ENCODE data around the gene TMEM80.
A peak's percentile ranks its signal among the peaks of the same experiment; 100 is the strongest.
"Not testable (repeated sequence)": the region's sequence is repeated elsewhere in the genome, so short reads cannot be mapped to it uniquely, and the experiment has no call there.

Gene TMEM80
- 2.8 to 11.2 reads per million in 2 donors for total RNA-seq

- DNase-seq, result peak; percentile 92 to 98 (median 97)
Observed at GRCh38 chr11:695538-696248, at the start of gene TMEM80. TMEM80 (plus strand) TSS chr11:695816; CDS start chr11:695828, 12 bp downstream.

- no peak for DNase-seq
Observed at GRCh38 chr11:646214-646613, 49.4 kb upstream of the TMEM80 start.

DNA sequence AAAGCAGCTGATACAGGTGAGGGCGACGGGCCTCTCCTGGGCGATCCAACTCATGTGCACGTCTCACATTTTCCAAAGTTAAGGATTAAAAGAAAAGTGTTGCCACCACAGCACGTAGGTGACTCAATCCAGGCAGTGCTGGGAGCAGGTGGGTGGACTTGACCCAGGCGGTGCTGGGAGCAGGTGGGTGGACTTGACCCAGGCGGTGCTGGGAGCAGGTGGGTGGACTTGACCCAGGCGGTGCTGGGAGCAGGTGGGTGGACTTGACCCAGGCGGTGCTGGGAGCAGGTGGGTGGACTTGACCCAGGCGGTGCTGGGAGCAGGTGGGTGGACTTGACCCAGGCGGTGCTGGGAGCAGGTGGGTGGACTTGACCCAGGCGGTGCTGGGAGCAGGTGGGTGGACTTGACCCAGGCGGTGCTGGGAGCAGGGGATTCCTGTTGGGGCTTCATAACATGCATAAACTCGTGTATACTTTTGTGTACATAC, 47.9 kb upstream of the TMEM80 start:
- DNase-seq, result not testable (repeated sequence)

DNA sequence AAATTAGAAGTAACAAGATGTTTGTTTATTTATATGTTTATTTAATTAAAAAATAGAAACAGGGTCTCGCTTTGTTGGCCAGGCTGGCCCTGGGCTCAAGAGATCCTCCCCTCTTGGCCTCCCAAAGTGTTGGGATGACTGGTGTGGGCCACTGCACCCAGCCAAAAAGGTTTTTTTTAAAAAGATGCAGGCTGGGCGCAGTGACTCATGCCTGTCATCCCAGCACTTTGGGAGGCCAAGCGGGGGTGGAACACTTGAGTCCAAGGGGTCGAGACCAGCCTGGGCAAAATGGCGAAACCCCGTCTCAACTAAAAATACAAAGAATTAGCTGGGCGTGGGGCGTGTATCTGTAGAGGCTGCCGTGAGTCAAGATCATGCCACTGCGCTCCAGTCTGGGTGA, 45.1 kb upstream of the TMEM80 start:
- no peak for DNase-seq

DNA sequence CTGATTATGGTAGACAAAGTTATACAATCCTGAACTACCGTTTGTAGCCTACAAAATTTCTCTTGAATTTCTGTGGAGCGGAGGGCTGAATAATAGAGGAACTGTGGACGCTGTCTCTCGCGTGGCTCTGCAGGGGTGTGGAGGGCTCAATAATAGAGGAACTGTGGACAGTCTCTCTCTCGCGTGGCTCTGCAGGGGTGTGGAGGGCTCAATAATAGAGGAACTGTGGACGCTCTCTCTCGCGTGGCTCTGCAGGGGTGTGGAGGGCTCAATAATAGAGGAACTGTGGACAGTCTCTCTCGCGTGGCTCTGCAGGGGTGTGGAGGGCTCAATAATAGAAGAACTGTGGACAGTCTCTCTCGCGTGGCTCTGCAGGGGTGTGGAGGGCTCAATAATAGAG, 42.5 kb upstream of the TMEM80 start:
- DNase-seq, result not testable (repeated sequence)

GRCh38 chr11:653837-654236, 41.8 kb upstream of the TMEM80 start:
- DNase-seq, result no peak

- not testable (repeated sequence) for DNase-seq
Observed at GRCh38 chr11:654444-654843, 41.2 kb upstream of the TMEM80 start.

DNA sequence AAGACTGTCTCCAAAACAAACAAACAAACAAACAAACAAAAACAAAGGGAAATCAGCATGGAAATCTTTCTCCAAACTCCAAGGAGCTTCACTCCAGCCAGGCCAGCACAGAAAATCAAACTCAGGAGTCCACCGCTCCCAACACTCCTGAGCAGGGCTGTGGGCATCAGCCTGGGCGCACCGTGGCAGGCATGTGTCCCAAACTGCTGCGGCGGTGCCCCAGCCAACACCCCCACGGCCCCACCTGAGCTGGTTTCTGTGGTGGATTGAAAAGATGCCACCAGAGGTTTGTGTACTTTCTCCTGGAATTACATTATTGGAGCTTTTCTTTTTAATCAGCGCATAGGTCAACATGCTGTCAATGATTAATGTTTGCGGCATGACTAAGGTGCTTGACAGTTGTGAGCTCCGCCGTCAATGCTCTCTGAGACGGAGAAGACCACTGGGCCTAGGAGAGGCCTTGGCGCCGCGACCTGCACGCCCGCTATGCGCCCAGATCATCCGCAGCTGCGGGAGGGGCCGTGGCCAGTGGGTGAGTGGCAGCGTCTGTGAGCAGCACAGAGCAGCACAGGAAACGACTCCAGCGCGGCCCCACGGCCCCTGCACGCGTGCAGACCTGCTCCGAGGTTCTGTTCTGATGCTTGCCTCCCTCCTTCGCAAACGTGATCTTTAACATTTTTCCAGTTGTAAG, 40.4 kb upstream of the TMEM80 start:
- no peak for DNase-seq

GRCh38 chr11:656426-656825, 39.2 kb upstream of the TMEM80 start:
- DNase-seq, result no peak

- DNase-seq, result no peak
Observed at GRCh38 chr11:656866-657265, 38.8 kb upstream of the TMEM80 start.

DNA sequence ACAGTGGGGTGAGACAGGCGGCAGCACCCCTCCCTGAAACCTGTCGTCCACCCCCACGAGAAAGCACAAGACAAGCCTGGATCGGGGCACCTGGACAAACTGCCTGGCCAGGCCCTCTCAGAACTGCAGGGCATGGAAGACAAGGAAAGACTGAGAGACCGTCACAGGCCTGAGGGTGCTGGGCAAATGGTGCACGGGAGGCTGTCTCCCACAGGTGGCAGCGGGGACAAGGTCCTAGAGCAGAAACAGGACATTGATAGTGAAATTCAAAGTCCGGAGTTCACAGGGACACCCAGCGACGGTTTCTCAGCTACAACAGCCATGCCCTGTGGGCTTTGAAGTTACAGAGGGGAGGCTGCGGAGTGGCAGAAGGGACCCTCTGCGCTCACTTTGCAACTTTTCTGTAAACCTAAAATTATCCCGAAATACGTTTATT, 37.9 kb upstream of the TMEM80 start:
- DNase-seq, result no peak

- DNase-seq, result no peak
Observed at GRCh38 chr11:659532-660085, 36.0 kb upstream of the TMEM80 start.

DNA sequence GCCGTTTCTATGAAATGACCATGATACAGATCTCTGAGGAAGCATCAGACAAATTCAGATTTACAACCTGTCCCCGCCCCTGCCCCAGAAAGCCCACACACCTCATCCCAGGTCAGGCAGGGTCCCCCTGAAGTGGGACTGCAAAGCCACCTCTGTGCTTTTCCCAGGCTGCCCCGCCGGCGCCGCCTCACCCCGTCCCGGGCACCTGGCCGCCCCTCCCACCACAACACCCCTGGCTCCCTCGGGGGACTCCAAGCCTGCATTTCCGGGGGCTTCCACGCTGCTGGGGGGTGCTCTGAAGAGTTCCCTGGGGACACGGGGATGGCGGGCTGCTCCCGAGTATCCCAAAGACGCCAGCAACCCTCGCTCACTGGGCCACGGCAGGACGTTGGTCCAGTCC, 35.3 kb upstream of the TMEM80 start:
- DNase-seq, result no peak

GRCh38 chr11:660681-661444, 34.8 kb upstream of the TMEM80 start:
- no peak for DNase-seq

DNA sequence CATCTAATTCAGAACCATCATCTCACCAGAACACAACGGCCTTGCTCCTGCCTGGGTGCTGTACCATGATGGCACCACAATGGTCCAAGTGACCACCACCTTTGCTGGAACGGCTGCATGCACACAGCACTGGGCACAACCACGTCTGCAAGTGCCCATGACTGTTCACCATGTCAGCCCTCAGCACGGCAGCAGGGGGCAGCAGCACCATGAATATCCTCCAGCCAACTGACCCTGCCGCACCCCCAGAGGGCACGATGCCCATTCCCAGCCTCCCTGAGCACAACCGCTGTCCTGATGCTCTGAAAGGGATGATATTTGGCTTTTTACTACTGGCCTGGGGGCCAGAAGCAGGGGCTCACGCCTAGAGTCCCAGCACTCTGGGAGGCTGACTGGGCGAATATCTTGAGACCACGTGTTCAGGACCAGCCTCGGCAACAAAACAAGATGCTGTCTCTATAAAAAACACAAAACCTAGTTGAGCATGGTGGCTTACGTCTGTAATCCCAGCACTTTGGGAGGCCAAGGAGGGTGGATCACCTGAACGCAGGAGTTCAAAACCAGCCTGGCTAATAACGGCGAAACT, 32.8 kb upstream of the TMEM80 start:
- DNase-seq, result peak in 3 of 5 experiments; percentile 15 to 26 (median 16)

GRCh38 chr11:665062-665703, 30.4 kb upstream of the TMEM80 start:
- no peak for DNase-seq

DNA sequence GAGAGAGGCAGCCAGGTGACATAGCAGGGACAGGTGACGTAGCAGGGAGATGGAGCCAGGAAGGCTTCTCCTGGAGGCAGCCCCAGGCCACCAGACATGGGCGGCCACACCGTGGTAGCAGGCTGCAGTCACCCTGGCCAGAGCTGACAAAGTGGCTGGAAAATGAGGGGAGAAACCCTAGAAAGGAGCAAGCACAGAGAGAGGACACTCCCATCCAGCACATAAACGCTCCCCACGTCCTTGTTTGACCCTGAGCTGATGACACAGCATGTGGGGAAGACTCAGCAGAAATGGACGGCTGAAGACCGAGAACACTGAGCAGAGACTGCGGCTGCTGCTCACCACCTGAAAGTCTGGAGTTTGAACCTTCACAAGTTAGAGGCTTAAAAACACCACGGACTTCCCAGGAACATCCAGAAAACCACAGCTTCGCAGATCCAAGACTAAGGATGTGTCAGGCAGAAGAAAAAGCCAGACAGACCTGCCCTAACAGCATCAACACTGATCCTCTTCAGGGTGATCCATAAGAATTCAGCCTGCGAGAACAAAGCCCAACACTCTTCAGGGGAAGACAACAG, 29.8 kb upstream of the TMEM80 start:
- no peak for DNase-seq

DNA sequence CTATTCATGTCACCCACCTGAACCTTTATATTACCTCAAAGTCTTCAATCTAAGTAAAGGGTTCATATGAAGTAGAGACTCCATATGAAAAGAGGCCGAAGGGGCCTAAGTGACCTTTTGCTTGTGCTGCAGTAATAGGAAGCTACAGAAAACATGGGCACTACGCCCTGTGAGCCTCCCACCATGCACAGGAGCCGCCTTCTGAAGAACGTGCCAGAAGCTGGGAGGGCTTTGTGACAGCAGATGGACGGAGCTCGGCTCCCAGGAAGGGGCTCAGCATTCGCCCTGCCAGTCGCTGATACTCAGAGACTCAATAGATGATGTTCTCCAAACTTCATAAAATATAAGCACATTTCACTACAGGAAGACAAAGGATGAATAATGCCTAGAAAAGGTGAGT, 21.8 kb upstream of the TMEM80 start:
- DNase-seq, result no peak

DNA sequence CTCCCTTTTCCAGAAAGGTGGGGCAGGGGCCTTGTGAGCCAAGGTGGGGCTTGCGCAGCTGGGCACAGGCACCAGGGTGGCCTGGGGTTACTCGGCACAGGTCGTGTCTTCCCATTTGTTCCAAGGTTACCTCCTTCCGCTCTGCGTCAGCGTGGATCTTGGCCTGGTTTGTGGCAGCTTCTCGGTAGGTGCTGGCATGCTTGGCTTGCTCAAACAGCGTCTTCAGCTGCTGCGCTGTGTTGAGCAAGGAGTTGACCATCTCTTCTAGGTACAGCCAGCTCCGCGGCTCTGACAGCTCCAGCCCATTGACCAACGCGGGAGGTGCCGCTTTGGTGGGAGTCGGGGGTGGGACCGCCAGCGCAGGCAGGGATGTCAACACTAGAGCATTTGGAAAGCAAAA, 21.2 kb upstream of the TMEM80 start:
- DNase-seq, result no peak

DNA sequence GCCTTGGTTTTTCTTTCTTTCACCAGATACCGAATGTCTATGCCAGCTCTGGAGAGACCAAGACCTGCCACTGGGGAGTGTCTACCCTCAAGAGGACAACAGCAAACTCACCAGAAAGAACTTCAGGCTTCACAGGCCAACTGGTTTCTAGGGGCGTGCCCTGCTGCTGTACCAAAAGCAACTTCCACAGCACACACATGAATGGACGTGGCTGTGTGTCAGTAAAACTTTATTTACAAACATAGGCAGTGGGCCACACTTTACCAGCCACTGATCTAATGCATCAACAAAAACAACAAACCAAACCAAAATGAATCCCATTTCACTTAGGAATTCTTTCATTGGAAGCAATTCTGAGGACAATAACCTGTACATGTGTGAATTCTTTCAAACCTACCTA, 17.3 kb upstream of the TMEM80 start:
- DNase-seq, result no peak

Measured in T-helper 2 cell (primary cell).